ENCODE results near the gene DEDD. TPM values are rescaled to one million over a fixed set of nuclear protein-coding genes. Genes with fewer than 3 reads are reported as not detected.
A peak's percentile ranks its signal among the peaks of the same experiment; 100 is the strongest.

Gene DEDD
- total and polyA plus RNA-seq, 10 of the 15 experiments (the other 5 are each of a cell fraction or from before 2014, with no cell fraction given): 13.6 to 33.9 (median 30.3) TPM

- TF ChIP-seq FOS (IDR thresholded peaks at IDR 0.05; ENCODE audit: borderline replicate concordance, extremely low read depth, insufficient read length) (no peak), RAD21 (IDR thresholded peaks at IDR 0.05; ENCODE audit: insufficient read depth, low read depth, low read length) (peak; percentile 17; the same call in 1 of the 2 replicates), POLR2A (IDR thresholded peaks at IDR 0.05; ENCODE audit: low read depth, low read length) (peak; percentile 94), NKRF (conservative IDR thresholded peaks at IDR 0.05) (no peak; the same call in 1 of the 2 replicates), RELB (IDR thresholded peaks at IDR 0.05; ENCODE audit: low read depth) (peak; percentile 55; the same call in 1 of the 2 replicates), USF1 (IDR thresholded peaks at IDR 0.05; ENCODE audit: borderline replicate concordance, extremely low read length, insufficient read depth, low read depth, low read length) (peak; percentile 15), TCF3 (IDR thresholded peaks at IDR 0.05; ENCODE audit: borderline replicate concordance, insufficient read depth, low read depth, low read length) (no peak), SREBF1 (IDR thresholded peaks at IDR 0.05; ENCODE audit: low read length) (no peak), BCL3 (IDR thresholded peaks at IDR 0.05; ENCODE audit: borderline replicate concordance, insufficient read depth, low read depth, low read length, poor library complexity, severe bottlenecking) (peak; percentile 31), YY1 (IDR thresholded peaks at IDR 0.05; ENCODE audit: low read depth, low read length) (peak; percentile 100), SIX5 (IDR thresholded peaks at IDR 0.05; ENCODE audit: low read depth, low read length, severe bottlenecking) (peak; percentile 51), CTCF (IDR thresholded peaks at IDR 0.05 in 2 of 3, conservative IDR thresholded peaks at IDR 0.05 in 1 of 3; ENCODE audit: control insufficient read depth in 2 of 3, extremely low read depth in 1 of 3, insufficient read depth in 1 of 3, low read depth in 3 of 3, low read length in 3 of 3) (0 out of 6 replicates have a peak, but pooled peaks of 1 of the 3 experiments have one; percentile 8), CUX1 (IDR thresholded peaks at IDR 0.05; ENCODE audit: insufficient replicate concordance, low read depth, low read length) (no peak)
Measured at GRCh38 chr1:161177112-161177935, 44.9 kb upstream of the DEDD start, which contains the start of gene B4GALT3 (continued).

Measured in GM12878 (cell line).